Body of pancreas (tissue), 4 donors: Measurements from ENCODE around the gene LRFN2. TPM values are rescaled to one million over a fixed set of nuclear protein-coding genes. Genes with fewer than 3 reads are reported as not detected.

Experiments used
- ATAC-seq: fragments of 150-250 bp; one replicate; pipeline ENCODE4 v1.9.1; 2016
- DNase-seq, 4 donors: peaks; one replicate each; pipeline ENCODE4 v3.0.0-alpha.2; 2019
- H3K27ac ChIP-seq, 4 donors: fragments of 200-600 bp; sonication (generic); 1 replicate in 3 of 4; 2 replicates in 1 of 4; pipeline versions ENCODE4 v1.5.1 to v1.6.1; 2016 to 2019; ENCODE audit warnings: mild to moderate bottlenecking in 1 of 4, mixed read lengths in 1 of 4, moderate library complexity in 1 of 4
- H3K27me3 ChIP-seq, 2 donors: fragments of 200-600 bp; sonication (generic); one replicate each; pipeline ENCODE4 v1.6.0; 2016; ENCODE audit warnings: mild to moderate bottlenecking in 1 of 2
- H3K36me3 ChIP-seq, 2 donors: fragments of 200-600 bp; sonication (generic); replicated peaks in 1 of 2; 2 replicates each; pipeline ENCODE4 v1.5.1; 2016; ENCODE audit warnings: low read depth in 2 of 2; ENCODE audit not compliant: insufficient read depth in 1 of 2
- H3K4me1 ChIP-seq: fragments of 200-600 bp; sonication (generic); one replicate; pipeline ENCODE4 v1.6.0; 2016
- H3K4me3 ChIP-seq, 2 donors: fragments of 200-600 bp; sonication (generic); 1 replicate in 1 of 2; 2 replicates in 1 of 2; pipeline ENCODE4 v1.5.1; 2016 to 2019
- H3K9me3 ChIP-seq, 3 donors: fragments of 200-600 bp; sonication (generic); 1 replicate in 2 of 3; 2 replicates in 1 of 3; pipeline ENCODE4 v1.5.1; 2016
- POLR2A ChIP-seq, 3 donors: fragments of 450-650 bp; IDR thresholded peaks; one replicate each; pipeline ENCODE4 v1.6.1; 2016; ENCODE audit warnings: antibody characterized with exemption in 3 of 3, mild to moderate bottlenecking in 2 of 3
- WGBS, 2 donors: methylation state at CpG; one replicate each; pipeline ENCODE4 v1.1.5; 2017; 5-methylcytosine and 5-hydroxymethylcytosine counted together
- intact Hi-C: fragments of 100-400 bp; cut with DNase I; formaldehyde crosslinking; loops from one replicate; pipeline ENCODE4 v1.15.1; 2023
- total RNA-seq, 2 donors: library from RNA; depleted of rRNA; stranded (reverse); fragments of >200 nt; gene quantifications; one replicate each; pipeline ENCODE4 v1.1.0, GENCODE V29; 2016
- TF ChIP-seq, protein P1 (sequence below), 7 experiments: fragments of 450-650 bp in 4 of 7; fragments of 200-600 bp in 3 of 7; sonication (generic) in 3 of 7; IDR thresholded peaks; one replicate each; pipeline ENCODE4 v1.5.1; 2016 to 2019; ENCODE audit warnings: antibody characterized with exemption in 7 of 7

Gene LRFN2
- total RNA-seq, 2 donors from 2014 or later: 0.33 TPM; not detected in 1

DNA sequence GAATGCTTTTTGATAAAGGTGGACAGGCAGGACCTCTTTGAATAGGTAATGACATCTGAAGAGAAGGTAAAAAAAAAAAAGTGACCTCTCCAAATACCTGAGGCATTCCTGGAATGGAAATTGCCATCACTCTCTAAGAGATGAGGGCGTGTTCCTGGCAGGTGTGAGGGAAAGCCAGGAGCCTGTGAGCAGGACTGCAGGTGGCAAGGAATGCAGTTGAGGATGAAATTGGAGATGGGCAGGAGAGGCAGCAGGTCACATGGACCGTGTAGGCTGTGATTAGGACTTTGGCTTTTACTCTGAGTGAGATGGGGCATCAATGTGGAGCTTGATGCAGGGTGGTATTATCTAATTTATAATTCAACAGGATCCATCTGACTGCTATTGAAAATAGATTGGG, 227.4 kb downstream of the LRFN2 start:
- Histone ChIP-seq H3K9me3 (no peaks in the 10 kb centered on the region), H3K4me1 (no peaks in the 10 kb centered on the region), H3K27ac (no peak overlapping the region), H3K36me3 (no peaks in the 10 kb centered on the region), H3K4me3 (no peak overlapping the region), H3K27me3 (no peaks in the 10 kb centered on the region)
- TF ChIP-seq POLR2A (IDR thresholded peaks at IDR 0.05): no peak
- TF ChIP-seq, protein P1, sequence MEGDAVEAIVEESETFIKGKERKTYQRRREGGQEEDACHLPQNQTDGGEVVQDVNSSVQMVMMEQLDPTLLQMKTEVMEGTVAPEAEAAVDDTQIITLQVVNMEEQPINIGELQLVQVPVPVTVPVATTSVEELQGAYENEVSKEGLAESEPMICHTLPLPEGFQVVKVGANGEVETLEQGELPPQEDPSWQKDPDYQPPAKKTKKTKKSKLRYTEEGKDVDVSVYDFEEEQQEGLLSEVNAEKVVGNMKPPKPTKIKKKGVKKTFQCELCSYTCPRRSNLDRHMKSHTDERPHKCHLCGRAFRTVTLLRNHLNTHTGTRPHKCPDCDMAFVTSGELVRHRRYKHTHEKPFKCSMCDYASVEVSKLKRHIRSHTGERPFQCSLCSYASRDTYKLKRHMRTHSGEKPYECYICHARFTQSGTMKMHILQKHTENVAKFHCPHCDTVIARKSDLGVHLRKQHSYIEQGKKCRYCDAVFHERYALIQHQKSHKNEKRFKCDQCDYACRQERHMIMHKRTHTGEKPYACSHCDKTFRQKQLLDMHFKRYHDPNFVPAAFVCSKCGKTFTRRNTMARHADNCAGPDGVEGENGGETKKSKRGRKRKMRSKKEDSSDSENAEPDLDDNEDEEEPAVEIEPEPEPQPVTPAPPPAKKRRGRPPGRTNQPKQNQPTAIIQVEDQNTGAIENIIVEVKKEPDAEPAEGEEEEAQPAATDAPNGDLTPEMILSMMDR (IDR thresholded peaks at IDR 0.05): no peak
- no peak for ATAC-seq
- 44 to 46% methylated on average over 2 of the region's 2 CpGs for whole genome bisulfite sequencing, 2 donors
- intact Hi-C loops: no loop called here
- DNase-seq: no peak

DNA sequence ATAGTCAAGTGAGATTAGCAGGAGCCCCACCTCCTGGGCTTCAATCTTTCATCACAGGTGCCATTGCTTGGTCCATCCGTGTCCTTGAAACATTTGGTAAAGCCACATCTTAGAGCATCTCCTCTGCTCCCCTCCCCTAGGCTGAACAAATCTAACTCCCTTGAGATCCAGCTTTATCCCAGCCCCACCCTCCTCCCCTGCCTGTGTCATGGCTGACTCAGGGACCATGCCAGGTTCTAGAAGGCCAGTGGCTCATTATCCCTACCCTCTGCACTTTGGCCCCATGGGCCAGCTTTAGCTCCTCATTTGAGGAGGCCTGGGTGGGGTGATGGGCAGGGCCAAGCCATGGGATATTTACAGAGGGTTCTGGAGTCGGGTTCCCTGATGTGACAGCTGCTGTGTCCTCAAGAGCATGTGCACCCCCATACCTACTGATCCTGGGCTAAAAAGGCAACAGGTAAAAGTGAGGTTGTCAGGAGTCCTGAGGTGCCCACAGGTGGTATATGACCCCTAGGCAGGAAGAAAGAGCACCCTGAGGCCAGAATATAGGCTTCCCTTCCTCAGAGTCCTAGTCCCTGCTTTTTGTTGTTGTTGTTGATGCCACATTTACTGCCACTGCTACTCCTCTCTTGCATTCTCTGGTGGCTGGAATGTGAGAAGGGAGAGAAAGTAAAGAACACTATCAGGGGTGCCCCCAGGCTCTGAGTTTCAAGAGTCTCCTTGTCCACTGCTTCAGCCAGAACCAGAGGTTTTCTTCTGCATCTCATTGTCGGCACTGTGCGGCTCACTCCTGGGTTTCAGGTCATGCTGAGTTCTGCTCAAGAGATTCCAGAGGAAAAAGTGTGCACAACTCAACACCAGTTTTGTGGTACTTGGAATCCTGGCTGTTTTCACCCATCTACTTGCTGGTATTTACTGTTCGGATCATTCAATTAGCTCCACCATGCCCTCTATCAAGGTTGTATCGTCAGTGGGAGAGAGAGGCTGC, 228.4 kb downstream of the LRFN2 start:
- ATAC-seq (no peak), DNase-seq (no peak)
- TF ChIP-seq, protein P1 (IDR thresholded peaks at IDR 0.05): no peak
- TF ChIP-seq POLR2A (IDR thresholded peaks at IDR 0.05): no peak
- H3K36me3 ChIP-seq: no peaks in the 10 kb centered on the region
- 89 to 91% methylated on average over 6 of the region's 6 CpGs for WGBS, 2 donors
- H3K9me3 ChIP-seq: no peaks in the 10 kb centered on the region
- intact Hi-C loops: no loop called here
- no peak overlapping the region for H3K4me3 ChIP-seq
- H3K27ac ChIP-seq: no peak overlapping the region
- H3K27me3 ChIP-seq: no peaks in the 10 kb centered on the region
- peaks cover 4% of the 10 kb centered on the region for H3K4me1 ChIP-seq

DNA sequence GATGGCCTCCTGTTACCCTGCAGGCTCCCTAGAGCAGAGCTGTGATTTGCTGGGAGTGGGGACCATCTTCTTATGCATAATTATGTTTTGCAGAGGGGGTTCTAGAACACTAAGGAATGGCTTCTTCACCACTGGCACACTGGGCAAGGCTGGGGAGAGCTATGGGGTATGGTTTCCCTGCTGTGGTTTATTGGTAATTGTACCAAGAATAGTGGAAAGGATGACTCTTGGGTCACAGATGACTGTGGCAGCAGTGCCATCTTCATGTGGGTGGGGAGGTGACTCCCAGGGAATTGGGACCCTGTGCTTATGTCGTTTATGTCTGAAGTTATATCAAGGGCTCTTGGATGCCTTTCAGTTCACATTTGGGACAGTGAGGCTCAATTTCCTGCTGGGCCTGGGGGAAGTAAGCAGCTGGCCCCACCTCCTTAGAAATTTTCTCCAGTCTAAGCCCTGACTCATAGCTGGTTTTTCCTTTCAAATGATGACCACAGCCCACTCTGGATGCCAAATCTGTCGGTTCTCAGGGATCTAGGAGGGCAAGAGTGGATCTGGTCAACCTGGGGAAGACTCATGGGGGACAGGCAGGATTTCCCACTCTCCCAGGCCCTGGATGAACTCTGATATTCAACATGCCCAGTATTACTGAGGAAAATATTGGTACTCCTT, 230.8 kb downstream of the LRFN2 start:
- no peak overlapping the region for H3K27ac ChIP-seq
- TF ChIP-seq, protein P1 (IDR thresholded peaks at IDR 0.05): no peak
- TF ChIP-seq POLR2A (IDR thresholded peaks at IDR 0.05): no peak
- no peaks in the 10 kb centered on the region for H3K9me3 ChIP-seq
- no peak for ATAC-seq
- no peaks in the 10 kb centered on the region for H3K36me3 ChIP-seq
- H3K4me1 ChIP-seq: peaks cover 8% of the 10 kb centered on the region
- WGBS, 2 donors: 38 to 40% methylated on average over 1 to 2 of the region's 2 CpGs
- DNase-seq: no peak
- no peak overlapping the region for H3K4me3 ChIP-seq
- intact Hi-C loops: no loop called here
- no peaks in the 10 kb centered on the region for H3K27me3 ChIP-seq

DNA sequence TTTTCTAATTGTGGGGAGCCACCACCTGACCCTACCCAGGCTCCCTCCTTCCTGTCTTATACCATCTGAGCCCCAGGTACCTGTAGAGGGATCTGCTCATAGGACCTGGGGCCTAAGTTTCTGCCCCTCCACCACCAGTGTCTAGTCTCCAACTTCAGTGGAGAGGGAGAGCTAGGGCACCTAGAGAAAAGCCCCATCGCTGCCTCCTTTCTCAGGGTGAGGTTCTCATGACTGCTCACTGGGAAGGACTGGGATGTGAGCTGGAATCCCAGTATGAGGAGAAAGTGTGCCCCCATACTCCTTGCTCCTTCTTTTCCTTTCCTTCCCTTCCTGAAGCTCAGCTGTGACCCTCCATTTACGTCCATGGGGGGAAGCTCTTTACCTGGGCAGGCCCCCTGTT, 231.6 kb downstream of the LRFN2 start:
- Histone ChIP-seq H3K4me1 (peaks cover 8% of the 10 kb centered on the region), H3K27ac (no peak overlapping the region), H3K27me3 (no peaks in the 10 kb centered on the region), H3K4me3 (no peak overlapping the region), H3K36me3 (no peaks in the 10 kb centered on the region), H3K9me3 (no peaks in the 10 kb centered on the region)
- 88 to 100% methylated on average over 2 of the region's 2 CpGs for WGBS, 2 donors
- ATAC-seq (no peak), DNase-seq (no peak)
- intact Hi-C loops: no loop called here
- no peak for TF ChIP-seq POLR2A (IDR thresholded peaks at IDR 0.05)
- TF ChIP-seq, protein P1 (IDR thresholded peaks at IDR 0.05): no peak
